NCI-H2029 treated with DMSO at 0.1 percent for 48 hours (cell line): Measurements from ENCODE around the gene STK40.

Experiments
- DNase-seq: peaks from one replicate; lab custom pipeline; 2025; lab: John Stamatoyannopoulos, UW

Gene STK40, protein sequence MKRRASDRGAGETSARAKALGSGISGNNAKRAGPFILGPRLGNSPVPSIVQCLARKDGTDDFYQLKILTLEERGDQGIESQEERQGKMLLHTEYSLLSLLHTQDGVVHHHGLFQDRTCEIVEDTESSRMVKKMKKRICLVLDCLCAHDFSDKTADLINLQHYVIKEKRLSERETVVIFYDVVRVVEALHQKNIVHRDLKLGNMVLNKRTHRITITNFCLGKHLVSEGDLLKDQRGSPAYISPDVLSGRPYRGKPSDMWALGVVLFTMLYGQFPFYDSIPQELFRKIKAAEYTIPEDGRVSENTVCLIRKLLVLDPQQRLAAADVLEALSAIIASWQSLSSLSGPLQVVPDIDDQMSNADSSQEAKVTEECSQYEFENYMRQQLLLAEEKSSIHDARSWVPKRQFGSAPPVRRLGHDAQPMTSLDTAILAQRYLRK

GRCh38 chr1:36385410-36386264 lies at the start of gene STK40:
Gene STK40, minus strand, starts transcription at chr1:36385924. Its CDS starts 24,592 bp downstream, at chr1:36361332.
- peak; percentile 96 for DNase-seq

- no peak for DNase-seq
These were observed 47.4 kb upstream of the STK40 start for GRCh38 chr1:36433102-36433501.

GRCh38 chr1:36432616-36433015 lies 46.9 kb upstream of the STK40 start:
- no peak for DNase-seq

- DNase-seq: peak; percentile 58
These were observed 40.1 kb upstream of the STK40 start for GRCh38 chr1:36425791-36426190.

DNA sequence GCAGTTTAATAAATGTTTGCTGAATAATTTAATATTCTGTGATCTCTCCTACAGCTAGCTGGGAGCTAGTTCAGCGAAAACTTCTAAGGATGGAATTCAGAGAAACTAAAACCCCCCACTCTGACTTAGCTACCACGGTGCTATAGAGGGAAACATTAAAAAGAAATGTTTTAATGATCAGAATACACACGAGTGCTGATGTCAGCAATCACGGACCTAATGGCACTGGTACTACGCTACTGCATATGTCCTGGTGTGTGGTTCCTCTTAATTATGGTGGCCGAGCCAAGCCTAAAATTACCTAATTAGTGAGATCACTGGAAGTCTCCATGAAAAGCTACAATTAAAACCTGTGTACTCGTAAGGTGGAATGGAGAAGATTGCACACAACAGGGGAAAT lies 35.9 kb upstream of the STK40 start:
- no peak for DNase-seq

DNA sequence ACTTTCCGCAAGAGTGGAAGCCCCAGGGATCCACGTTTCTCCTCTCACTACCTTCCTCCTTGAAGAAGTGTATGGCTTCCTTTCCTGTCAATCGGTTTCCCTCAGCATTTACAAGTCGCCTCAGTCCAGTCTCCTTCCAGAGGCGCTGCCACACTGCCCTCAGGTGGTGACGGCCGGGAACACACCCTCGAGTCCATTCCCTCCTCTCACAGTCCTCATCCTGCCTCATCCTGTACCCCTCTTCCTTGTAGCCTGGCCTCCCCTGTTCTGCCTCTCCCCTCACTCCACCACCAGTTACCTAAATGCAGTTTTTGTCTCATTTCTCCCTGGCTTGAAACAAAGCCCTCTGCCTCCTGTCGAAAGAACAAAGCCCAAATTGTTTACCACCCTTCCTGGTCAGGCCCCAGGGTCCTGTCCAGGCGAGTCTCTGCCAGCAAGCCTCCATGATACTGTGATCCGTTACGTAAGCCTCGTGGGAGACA lies 35.2 kb upstream of the STK40 start:
- peak; percentile 96 for DNase-seq

GRCh38 chr1:36420409-36420808 lies 34.7 kb upstream of the STK40 start:
- DNase-seq: no peak

GRCh38 chr1:36419569-36419968 lies 33.8 kb upstream of the STK40 start:
- DNase-seq: no peak

GRCh38 chr1:36419140-36419539 lies 33.4 kb upstream of the STK40 start:
- no peak for DNase-seq

DNA sequence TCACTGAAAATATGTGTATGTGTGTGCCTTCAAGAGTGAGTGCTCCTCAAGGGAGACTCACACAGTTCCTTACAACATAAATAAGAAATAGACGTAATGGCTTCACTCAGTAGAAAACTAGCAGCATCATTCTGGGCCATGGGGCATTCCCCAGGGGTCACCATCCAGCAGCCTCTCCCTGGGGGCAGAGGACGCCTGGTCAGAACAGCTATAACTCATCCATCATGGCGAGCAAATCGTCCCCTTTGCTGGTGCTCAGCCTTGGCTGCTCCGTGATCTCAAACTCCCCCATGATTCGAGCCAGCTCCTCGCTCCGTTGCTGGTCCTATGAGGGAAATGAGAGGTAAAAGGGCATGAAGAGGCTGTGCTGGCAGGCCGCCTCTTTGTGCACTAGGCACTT lies 32.2 kb upstream of the STK40 start:
- DNase-seq: no peak

DNA sequence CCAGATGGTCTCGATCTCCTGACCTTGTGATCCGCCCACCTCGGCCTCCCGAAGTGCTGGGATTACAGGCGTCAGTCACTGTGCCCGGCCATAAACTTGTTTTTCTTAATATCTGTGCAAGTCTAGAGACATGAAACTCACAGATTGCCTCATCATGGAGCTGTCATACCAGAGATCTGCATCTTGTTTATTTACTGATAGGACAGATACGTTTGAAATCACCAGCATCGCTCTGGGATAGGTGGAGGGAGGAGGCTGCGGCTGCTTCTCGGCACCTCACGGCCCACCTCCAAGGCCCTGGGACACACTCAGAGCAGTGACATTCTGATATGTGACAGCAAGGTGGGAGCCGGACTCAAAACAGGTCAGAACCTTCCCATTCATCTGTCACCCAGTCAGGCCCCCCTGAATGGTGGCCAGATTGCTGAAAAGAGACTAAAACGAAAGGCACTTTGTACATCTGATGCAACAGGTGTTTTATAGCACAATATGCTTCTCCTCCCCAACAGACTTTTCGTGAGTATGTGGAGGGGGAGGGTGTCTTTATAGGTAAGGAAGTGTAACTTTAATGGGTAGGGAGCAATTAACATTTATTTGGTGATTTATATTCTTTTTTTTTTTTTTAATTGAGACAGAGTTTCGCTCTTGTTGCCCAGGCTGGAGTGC lies 30.1 kb upstream of the STK40 start:
- no peak for DNase-seq

- no peak for DNase-seq
These were observed 28.7 kb upstream of the STK40 start for GRCh38 chr1:36414384-36414783.

- peak; percentile 57 for DNase-seq
These were observed 26.2 kb upstream of the STK40 start for GRCh38 chr1:36411674-36412648.

- DNase-seq: no peak
These were observed 22.8 kb upstream of the STK40 start for GRCh38 chr1:36408479-36408878.

GRCh38 chr1:36406440-36406839 lies 20.7 kb upstream of the STK40 start:
- no peak for DNase-seq

GRCh38 chr1:36402504-36402890 lies 16.8 kb upstream of the STK40 start:
- no peak for DNase-seq

DNA sequence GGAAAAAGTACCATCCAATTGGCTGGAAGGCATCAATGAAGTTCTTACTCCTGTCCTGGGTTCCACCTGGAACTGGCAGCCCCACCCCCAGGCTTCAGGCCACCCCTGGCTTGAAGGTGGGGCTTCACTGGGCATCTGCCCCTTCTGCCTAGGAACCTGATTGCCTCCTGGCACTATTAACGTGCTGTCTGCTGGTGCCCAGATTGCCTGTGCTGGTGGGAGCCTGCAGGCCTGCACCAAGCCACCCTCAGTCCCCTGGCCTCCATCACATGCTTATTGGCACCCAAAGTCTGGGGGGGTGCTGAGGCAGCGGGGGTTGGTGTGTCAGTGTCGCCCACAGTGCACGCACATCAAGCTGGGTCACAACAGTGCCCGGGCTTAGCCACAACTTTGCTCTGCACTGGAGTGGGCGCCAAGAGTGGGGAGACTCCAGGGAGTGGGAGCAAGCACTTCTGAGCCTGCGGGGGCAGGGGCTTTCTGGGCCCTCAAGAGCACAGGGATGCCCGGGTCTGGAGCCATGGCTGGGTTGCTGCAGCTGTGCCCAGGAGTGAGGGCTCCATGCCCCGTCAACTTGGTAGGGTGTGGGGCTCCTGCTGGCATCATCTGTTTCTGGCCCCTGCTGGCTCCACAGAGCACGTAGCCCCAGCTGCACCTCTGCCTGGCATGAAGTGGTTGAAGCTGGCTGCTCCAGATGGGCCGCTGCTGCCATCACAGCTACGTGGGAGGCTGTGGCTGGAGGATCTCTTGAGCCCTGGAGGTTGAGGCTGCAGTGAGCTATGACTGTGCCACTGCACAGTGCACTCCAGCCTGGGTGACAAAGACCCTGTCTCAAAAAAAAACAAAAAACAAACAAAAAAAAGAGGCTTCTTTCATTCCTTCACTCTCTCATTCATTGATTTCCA lies 16.1 kb upstream of the STK40 start:
- DNase-seq: no peak

GRCh38 chr1:36400825-36401601 lies 15.3 kb upstream of the STK40 start:
- no peak for DNase-seq

- DNase-seq: no peak
These were observed 14.7 kb upstream of the STK40 start for GRCh38 chr1:36400514-36400824.
